Caco-2 (cell line): ENCODE data around the gene ADCY7. TPM values are rescaled to one million over a fixed set of nuclear protein-coding genes. Genes with fewer than 3 reads are reported as not detected.

Experiments
- BruUV-seq: library from RNA; stranded (reverse); fragments of 400-500 nt; replicated peaks from 2 replicates; lab custom pipeline; 2021; lab: Mats Ljungman, UMichigan
- CTCF ChIA-PET: fragments of 300-600 bp; sonication (Branson Sonifier 250); formaldehyde crosslinking; loops from one replicate; lab custom pipeline; 2022; ENCODE audit warnings: antibody characterized with exemption; lab: Charles Lee
- POLR2A ChIA-PET: fragments of 300-600 bp; sonication (Branson Sonifier 250); formaldehyde crosslinking; loops from one replicate; lab custom pipeline; 2022; ENCODE audit warnings: antibody characterized with exemption; lab: Charles Lee
- DNase-seq, 2 experiments: peaks; one replicate each; pipeline versions ENCODE4 v3.0.0 to v3.0.0-alpha.2; 2020 to 2022
- H3K27me3 ChIP-seq: replicated peaks from 2 replicates; pipeline ENCODE4 v1.6.0; 2011; ENCODE audit warnings: low read length; ENCODE audit not compliant: control insufficient read depth, insufficient read depth
- H3K36me3 ChIP-seq: 2 replicates; pipeline ENCODE4 v1.5.1; 2011; ENCODE audit warnings: low read length; ENCODE audit not compliant: control insufficient read depth, insufficient read depth
- H3K4me1 ChIP-seq: fragments of 250-450 bp; sonication (Bioruptor Pico); 2 replicates; pipeline ENCODE4 v1.5.1; 2020; ENCODE audit warnings: mild to moderate bottlenecking
- H3K4me3 ChIP-seq: 2 replicates; pipeline ENCODE4 v1.5.1; 2011; ENCODE audit warnings: low read depth, mild to moderate bottlenecking, control low read depth, low read length
- H3K9me3 ChIP-seq: fragments of 250-450 bp; sonication (Bioruptor Pico); 2 replicates; pipeline ENCODE4 v1.5.1; 2020; ENCODE audit warnings: mild to moderate bottlenecking, moderate library complexity
- H3K27ac Mint-ChIP-seq: one replicate; pipeline ENCODE4 v1.8.0; 2022; ENCODE audit warnings: mixed read lengths; ENCODE audit not compliant: unreplicated experiment
- H3K27me3 Mint-ChIP-seq: one replicate; pipeline ENCODE4 v1.8.0; 2022; ENCODE audit warnings: mixed read lengths; ENCODE audit not compliant: insufficient read depth, unreplicated experiment
- H3K36me3 Mint-ChIP-seq: one replicate; pipeline ENCODE4 v1.8.0; 2022; ENCODE audit warnings: mild to moderate bottlenecking, mixed read lengths; ENCODE audit not compliant: insufficient read depth, unreplicated experiment
- H3K4me1 Mint-ChIP-seq: one replicate; pipeline ENCODE4 v1.8.0; 2022; ENCODE audit warnings: low read depth, mixed read lengths; ENCODE audit not compliant: unreplicated experiment
- H3K4me3 Mint-ChIP-seq: one replicate; pipeline ENCODE4 v1.8.0; 2022; ENCODE audit warnings: mild to moderate bottlenecking, moderate library complexity, mixed read lengths; ENCODE audit not compliant: unreplicated experiment
- H3K9me3 Mint-ChIP-seq: one replicate; pipeline ENCODE4 v1.8.0; 2022; ENCODE audit warnings: mixed read lengths; ENCODE audit not compliant: unreplicated experiment
- CTCF ChIP-seq, 2 experiments: fragments of 200-600 bp in 1 of 2; IDR thresholded peaks; 1 replicate in 1 of 2; 2 replicates in 1 of 2; pipeline versions ENCODE4 v1.5.1 to v1.8.0; 2011 to 2022; ENCODE audit warnings: antibody characterized with exemption in 1 of 2, control low read depth in 1 of 2, inconsistent platforms in 1 of 2, low read depth in 1 of 2, low read length in 1 of 2, mild to moderate bottlenecking in 1 of 2, moderate library complexity in 1 of 2; ENCODE audit not compliant: insufficient read depth in 1 of 2, severe bottlenecking in 1 of 2, unreplicated experiment in 1 of 2
- intact Hi-C: fragments of 100-400 bp; cut with micrococcal nuclease; formaldehyde crosslinking; loops from one replicate; pipeline ENCODE4 v1.10.0; 2022; ENCODE audit not compliant: unreplicated experiment
- total RNA-seq: library from RNA; stranded (reverse); gene quantifications from 2 replicates; pipeline ENCODE4 v1.2.3, GENCODE V29; 2022

ADCY7 gene
- total RNA-seq, 1 experiment from 2014 or later: 54.2 TPM

- Mint-ChIP-seq H3K9me3 (no peaks in the 10 kb centered on the region), H3K4me1 (peaks cover 13% of the 10 kb centered on the region), H3K27me3 (no peaks in the 10 kb centered on the region), H3K36me3 (peaks cover 17% of the 10 kb centered on the region), H3K27ac (peak overlapping the region; percentile 85), H3K4me3 (peak overlapping the region; percentile 76)
- intact Hi-C loops: no loop called here
- H3K4me1 ChIP-seq: peaks cover 14% of the 10 kb centered on the region
- BruUV-seq: TSS peak; percentile 23
- no peaks in the 10 kb centered on the region; the same call in 1 of the 2 replicates for H3K36me3 ChIP-seq
- peak overlapping the region; percentile 47 for H3K4me3 ChIP-seq
- ChIA-PET POLR2A (interaction anchor here (0.7 kb wide), 1 partner anchor 67 kb away, joined by 3 read pairs; no protein-coding TSS in a partner anchor), CTCF (interaction anchor here (1.1 to 1.8 kb wide), 2 partner anchors 33 to 222 kb away, joined by 4 to 5 read pairs; partner anchors contain the start of gene CNEP1R1)
- DNase-seq: peak in 1 of 2 experiments; percentile 59
- no peak for TF ChIP-seq CTCF (IDR thresholded peaks at IDR 0.05; ENCODE audit: insufficient read depth in 1 of 2, low read depth in 1 of 2, low read length in 1 of 2, severe bottlenecking in 1 of 2, unreplicated experiment in 1 of 2)
- no peaks in the 10 kb centered on the region for H3K27me3 ChIP-seq
- no peaks in the 10 kb centered on the region for H3K9me3 ChIP-seq
These were observed 19.8 kb upstream of the ADCY7 start for GRCh38 chr16:50246299-50247122.

DNA sequence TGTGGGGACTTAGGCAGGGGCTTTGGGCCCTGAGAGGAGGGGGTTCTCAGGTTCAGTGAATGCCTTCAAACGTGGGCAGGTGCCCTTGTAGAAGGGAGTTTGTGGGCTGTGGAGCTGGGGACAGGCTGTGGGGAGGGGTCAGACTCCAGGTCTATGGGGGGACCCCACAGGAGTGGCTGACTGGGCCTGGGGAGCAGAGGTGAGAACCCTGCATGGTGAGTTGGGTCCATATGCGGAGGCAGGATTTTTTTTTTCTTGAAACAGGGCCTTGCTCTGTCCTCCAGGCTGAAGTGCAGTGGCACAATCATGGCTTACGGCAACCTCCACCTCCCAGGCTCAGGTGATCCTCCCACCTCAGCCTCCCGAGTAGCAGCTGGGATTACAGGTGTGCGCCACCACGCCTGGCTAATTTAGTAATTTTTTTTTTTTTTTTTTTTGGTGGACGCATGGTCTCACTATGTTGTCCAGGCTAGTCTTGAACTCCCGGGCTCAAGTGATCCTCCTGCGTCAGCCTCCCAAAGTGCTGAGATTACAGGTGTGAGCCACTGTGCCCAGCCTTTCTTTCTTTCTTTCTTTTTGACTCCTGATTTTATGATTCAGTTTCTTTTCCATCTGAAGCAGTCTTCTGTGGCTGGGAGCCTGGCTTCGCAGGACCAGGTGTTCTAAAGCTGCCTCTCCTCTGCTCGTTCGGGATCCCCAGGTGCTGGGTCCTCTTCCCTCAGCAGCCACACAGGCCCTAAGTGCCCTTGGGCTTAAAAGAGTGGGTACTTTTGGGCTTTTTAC is 19.0 kb upstream of the ADCY7 start:
- BruUV-seq: no TSS peak
- Mint-ChIP-seq H3K27ac (peak overlapping the region; percentile 85), H3K27me3 (no peaks in the 10 kb centered on the region), H3K4me1 (peaks cover 13% of the 10 kb centered on the region), H3K4me3 (peak overlapping the region; percentile 76), H3K36me3 (peaks cover 17% of the 10 kb centered on the region), H3K9me3 (no peaks in the 10 kb centered on the region)
- intact Hi-C loops: no loop called here
- DNase-seq: no peak
- Histone ChIP-seq H3K4me3 (peak overlapping the region; percentile 47), H3K4me1 (peaks cover 14% of the 10 kb centered on the region), H3K9me3 (no peaks in the 10 kb centered on the region), H3K36me3 (no peaks in the 10 kb centered on the region; the same call in 1 of the 2 replicates), H3K27me3 (no peaks in the 10 kb centered on the region)
- POLR2A ChIA-PET: no interaction called here
- CTCF ChIA-PET: no interaction called here
- TF ChIP-seq CTCF (IDR thresholded peaks at IDR 0.05; ENCODE audit: insufficient read depth in 1 of 2, low read depth in 1 of 2, low read length in 1 of 2, severe bottlenecking in 1 of 2, unreplicated experiment in 1 of 2): no peak
